Suprapubic skin (tissue), 4 donors: ENCODE data around the gene LRRC8D. TPM values are rescaled to one million over a fixed set of nuclear protein-coding genes. Genes with fewer than 3 reads are reported as not detected.

Source experiments
- DNase-seq, 2 donors: peaks; one replicate each; pipeline ENCODE4 v3.0.0-alpha.2; 2019; ENCODE audit warnings: low spot score in 2 of 2
- H3K27ac ChIP-seq: fragments of 200-600 bp; sonication (generic); one replicate; pipeline ENCODE4 v1.5.1; 2019
- H3K27me3 ChIP-seq: fragments of 200-600 bp; sonication (generic); one replicate; pipeline ENCODE4 v1.5.1; 2019
- H3K36me3 ChIP-seq: fragments of 200-600 bp; sonication (generic); one replicate; pipeline ENCODE4 v1.5.1; 2019
- H3K4me1 ChIP-seq: fragments of 200-600 bp; sonication (generic); one replicate; pipeline ENCODE4 v1.5.1; 2019
- H3K4me3 ChIP-seq: fragments of 200-600 bp; sonication (generic); one replicate; pipeline ENCODE4 v1.5.1; 2019; ENCODE audit warnings: mild to moderate bottlenecking
- H3K9me3 ChIP-seq: fragments of 200-600 bp; sonication (generic); one replicate; pipeline ENCODE4 v1.5.1; 2019
- CTCF ChIP-seq, 2 donors: fragments of 200-600 bp in 1 of 2; fragments of 450-650 bp in 1 of 2; sonication (generic) in 1 of 2; IDR thresholded peaks; one replicate each; pipeline ENCODE4 v1.5.1; 2016 to 2019; ENCODE audit warnings: antibody characterized with exemption in 2 of 2, mild to moderate bottlenecking in 1 of 2, moderate library complexity in 1 of 2
- EP300 ChIP-seq: sonication (generic); formaldehyde crosslinking; IDR thresholded peaks from one replicate; pipeline ENCODE4 v1.6.1; 2017; ENCODE audit warnings: antibody characterized with exemption
- POLR2A ChIP-seq, 2 donors: fragments of 450-650 bp; IDR thresholded peaks; one replicate each; pipeline ENCODE4 v1.6.1; 2017; ENCODE audit warnings: antibody characterized with exemption in 2 of 2, mild to moderate bottlenecking in 2 of 2, moderate library complexity in 2 of 2
- POLR2AphosphoS5 ChIP-seq, 3 donors: sonication (generic); formaldehyde crosslinking; IDR thresholded peaks; one replicate each; pipeline ENCODE4 v1.6.1; 2017; ENCODE audit warnings: antibody characterized with exemption in 3 of 3
- WGBS: methylation state at CpG from one replicate; pipeline ENCODE4 v1.1.5; 2018; 5-methylcytosine and 5-hydroxymethylcytosine counted together
- total RNA-seq, 4 donors: library from RNA; depleted of rRNA; stranded (reverse); fragments of >200 nt; gene quantifications; one replicate each; pipeline ENCODE4 v1.1.0, GENCODE V29; 2016

Gene LRRC8D
- total RNA-seq, 4 donors from 2014 or later = 11.7 to 24.8 (median 21.6) TPM

- H3K36me3 ChIP-seq = no peaks in the 10 kb centered on the region
- no peaks in the 10 kb centered on the region for H3K27me3 ChIP-seq
- TF ChIP-seq CTCF (IDR thresholded peaks at IDR 0.05) (no peak), POLR2A (IDR thresholded peaks at IDR 0.05) (no peak), EP300 (no peak), POLR2AphosphoS5 (IDR thresholded peaks at IDR 0.05) (no peak)
- H3K9me3 ChIP-seq = no peaks in the 10 kb centered on the region
- H3K27ac ChIP-seq = no peak overlapping the region
- H3K4me1 ChIP-seq = no peaks in the 10 kb centered on the region
- no peak overlapping the region for H3K4me3 ChIP-seq
- DNase-seq = no peak
- 85% methylated on average over 5 of the region's 5 CpGs for WGBS
Measured at GRCh38 chr1:89945852-89946476, 125.1 kb downstream of the LRRC8D start.

GRCh38 chr1:89946532-89946931, 125.7 kb downstream of the LRRC8D start:
- H3K27me3 ChIP-seq = no peaks in the 10 kb centered on the region

GRCh38 chr1:89948722-89949345, 128.0 kb downstream of the LRRC8D start:
- H3K36me3 ChIP-seq = no peaks in the 10 kb centered on the region
- peaks cover 11% of the 10 kb centered on the region for H3K4me1 ChIP-seq
- 95% methylated on average over 6 of the region's 6 CpGs for WGBS
- no peaks in the 10 kb centered on the region for H3K27me3 ChIP-seq
- H3K27ac ChIP-seq = no peak overlapping the region
- no peak for DNase-seq
- no peak for TF ChIP-seq POLR2A (IDR thresholded peaks at IDR 0.05)
- no peak for TF ChIP-seq CTCF (IDR thresholded peaks at IDR 0.05)
- no peak for TF ChIP-seq EP300
- no peak for TF ChIP-seq POLR2AphosphoS5 (IDR thresholded peaks at IDR 0.05)
- H3K4me3 ChIP-seq = no peak overlapping the region
- no peaks in the 10 kb centered on the region for H3K9me3 ChIP-seq

More at GRCh38 chr1:89946532-89946931, 125.7 kb downstream of the LRRC8D start:
- DNase-seq = no peak
- H3K27ac ChIP-seq = no peak overlapping the region
- no peaks in the 10 kb centered on the region for H3K36me3 ChIP-seq
- WGBS = 29% methylated on average over 1 of the region's 1 CpG
- no peaks in the 10 kb centered on the region for H3K4me1 ChIP-seq
- no peaks in the 10 kb centered on the region for H3K9me3 ChIP-seq
- no peak overlapping the region for H3K4me3 ChIP-seq
- TF ChIP-seq POLR2A (IDR thresholded peaks at IDR 0.05) (no peak), EP300 (no peak), CTCF (IDR thresholded peaks at IDR 0.05) (no peak), POLR2AphosphoS5 (IDR thresholded peaks at IDR 0.05) (no peak)

- Histone ChIP-seq H3K4me3 (no peak overlapping the region), H3K27ac (no peak overlapping the region), H3K4me1 (peaks cover 13% of the 10 kb centered on the region), H3K27me3 (no peaks in the 10 kb centered on the region), H3K36me3 (no peaks in the 10 kb centered on the region), H3K9me3 (no peaks in the 10 kb centered on the region)
- TF ChIP-seq EP300 = no peak
- 0% methylated on average over 1 of the region's 1 CpG for WGBS
- DNase-seq = no peak
Measured at GRCh38 chr1:89949991-89950624, 129.3 kb downstream of the LRRC8D start.

- H3K27me3 ChIP-seq = no peaks in the 10 kb centered on the region
- 92% methylated on average over 2 of the region's 2 CpGs for WGBS
- H3K4me3 ChIP-seq = no peak overlapping the region
- peaks cover 13% of the 10 kb centered on the region for H3K4me1 ChIP-seq
- TF ChIP-seq POLR2A (IDR thresholded peaks at IDR 0.05) (no peak), CTCF (IDR thresholded peaks at IDR 0.05) (no peak), EP300 (no peak), POLR2AphosphoS5 (IDR thresholded peaks at IDR 0.05) (no peak)
- no peaks in the 10 kb centered on the region for H3K9me3 ChIP-seq
- no peak overlapping the region for H3K27ac ChIP-seq
- no peaks in the 10 kb centered on the region for H3K36me3 ChIP-seq
- DNase-seq = no peak
Measured at GRCh38 chr1:89950703-89951102, 129.9 kb downstream of the LRRC8D start.
